Measurements from ENCODE around the gene PCDHGA1. TPM values are rescaled to one million over a fixed set of nuclear protein-coding genes. Genes with fewer than 3 reads are reported as not detected.

The PCDHGA1 gene
- total RNA-seq, 1 experiment from 2014 or later: 0.63 TPM

- H2BK120ac ChIP-seq (ENCODE audit: low read depth, low read length, poor library complexity, severe bottlenecking): no peak overlapping the region
- WGBS (ENCODE audit: extremely low coverage, insufficient read length, low lambda C conversion rate): no CpG with 5 or more reads among the region's 43 CpGs
- H2AFZ ChIP-seq (ENCODE audit: low read length): no peak overlapping the region
- H3K4me1 ChIP-seq (ENCODE audit: insufficient read depth, low read length): 0 out of 2 replicates have a peak, but pooled peaks cover 2% of the 10 kb centered on the region
- H3K27ac ChIP-seq (ENCODE audit: insufficient read length, low read depth, low read length): no peak overlapping the region
- no peak overlapping the region for H3K4me3 Mint-ChIP-seq
- no peak overlapping the region for H3K23ac ChIP-seq (ENCODE audit: insufficient read length, low read depth, low read length)
- H3K79me1 ChIP-seq (ENCODE audit: insufficient read depth, low read depth, low read length, poor library complexity, severe bottlenecking): no peaks in the 10 kb centered on the region
- peaks cover 71 to 76% of the 10 kb centered on the region in 2 experiments for H3K9me3 Mint-ChIP-seq
- no peaks in the 10 kb centered on the region for H3K27me3 ChIP-seq (ENCODE audit: insufficient read depth, low read length)
- H4K5ac ChIP-seq (ENCODE audit: insufficient read length, low read depth, low read length): no peak overlapping the region
- H3K9ac ChIP-seq (ENCODE audit: extremely low read depth, insufficient read length, low read length): no peak overlapping the region
- no peak overlapping the region for H4K8ac ChIP-seq (replicated peaks; ENCODE audit: insufficient read length, low read depth, low read length)
- no peak overlapping the region for H3K18ac ChIP-seq (ENCODE audit: insufficient read length, low read depth, low read length)
- peaks cover 16 to 51% (median 34%) of the 10 kb centered on the region in 3 experiments for H3K36me3 Mint-ChIP-seq (ENCODE audit: insufficient read depth in 1 of 3, low read depth in 3 of 3)
- no peak overlapping the region for H3K56ac ChIP-seq (ENCODE audit: insufficient read length, low read depth, low read length)
- H2BK20ac ChIP-seq (ENCODE audit: low read depth, low read length, poor library complexity, severe bottlenecking): no peak overlapping the region
- no peak for DNase-seq
- no peaks in the 10 kb centered on the region for H3K79me2 ChIP-seq (ENCODE audit: insufficient read depth, low read length)
- H2AK5ac ChIP-seq (ENCODE audit: insufficient read length, low read length): no peak overlapping the region
- H3T11ph ChIP-seq (ENCODE audit: low read length): no peak overlapping the region
- H3K27ac Mint-ChIP-seq: no peak overlapping the region
- H4K20me1 ChIP-seq (ENCODE audit: control insufficient read depth, insufficient read depth, insufficient read length): no peaks in the 10 kb centered on the region
- H2BK12ac ChIP-seq (ENCODE audit: insufficient read length, low read depth, low read length): no peak overlapping the region
- no peak overlapping the region for H3K4ac ChIP-seq (ENCODE audit: low read depth, low read length)
- H3K9me3 ChIP-seq (ENCODE audit: control insufficient read depth, low read depth, low read length): peaks cover 38% of the 10 kb centered on the region
- no peak overlapping the region for H4K91ac ChIP-seq (ENCODE audit: insufficient read length, low read depth, low read length)
- H3K4me2 ChIP-seq (ENCODE audit: insufficient read depth, insufficient read length, low read length): no peak overlapping the region
- no peak overlapping the region for H3K14ac ChIP-seq (ENCODE audit: insufficient read depth, low read length)
- peaks cover 12% of the 10 kb centered on the region; the same call in 1 of the 2 replicates for H3K27me3 Mint-ChIP-seq (ENCODE audit: low read depth)
- H3K4me1 Mint-ChIP-seq: no peaks in the 10 kb centered on the region
- no peak overlapping the region for H2BK15ac ChIP-seq (ENCODE audit: low read depth, low read length)
- H3K23me2 ChIP-seq (ENCODE audit: insufficient read length, low read depth, low read length, poor library complexity, severe bottlenecking): no peaks in the 10 kb centered on the region
- H2BK5ac ChIP-seq (ENCODE audit: insufficient read length, low read length): no peak overlapping the region
- TF ChIP-seq CTCF (conservative IDR thresholded peaks at IDR 0.05): no peak
Measured at GRCh38 chr5:141384471-141385267, 54.4 kb downstream of the PCDHGA1 start.
